ENCODE measurements around the gene PCDHA2.
"Not testable (repeated sequence)": the region's sequence is repeated elsewhere in the genome, so short reads cannot be mapped to it uniquely, and the experiment has no call there.

The PCDHA2 gene

DNA sequence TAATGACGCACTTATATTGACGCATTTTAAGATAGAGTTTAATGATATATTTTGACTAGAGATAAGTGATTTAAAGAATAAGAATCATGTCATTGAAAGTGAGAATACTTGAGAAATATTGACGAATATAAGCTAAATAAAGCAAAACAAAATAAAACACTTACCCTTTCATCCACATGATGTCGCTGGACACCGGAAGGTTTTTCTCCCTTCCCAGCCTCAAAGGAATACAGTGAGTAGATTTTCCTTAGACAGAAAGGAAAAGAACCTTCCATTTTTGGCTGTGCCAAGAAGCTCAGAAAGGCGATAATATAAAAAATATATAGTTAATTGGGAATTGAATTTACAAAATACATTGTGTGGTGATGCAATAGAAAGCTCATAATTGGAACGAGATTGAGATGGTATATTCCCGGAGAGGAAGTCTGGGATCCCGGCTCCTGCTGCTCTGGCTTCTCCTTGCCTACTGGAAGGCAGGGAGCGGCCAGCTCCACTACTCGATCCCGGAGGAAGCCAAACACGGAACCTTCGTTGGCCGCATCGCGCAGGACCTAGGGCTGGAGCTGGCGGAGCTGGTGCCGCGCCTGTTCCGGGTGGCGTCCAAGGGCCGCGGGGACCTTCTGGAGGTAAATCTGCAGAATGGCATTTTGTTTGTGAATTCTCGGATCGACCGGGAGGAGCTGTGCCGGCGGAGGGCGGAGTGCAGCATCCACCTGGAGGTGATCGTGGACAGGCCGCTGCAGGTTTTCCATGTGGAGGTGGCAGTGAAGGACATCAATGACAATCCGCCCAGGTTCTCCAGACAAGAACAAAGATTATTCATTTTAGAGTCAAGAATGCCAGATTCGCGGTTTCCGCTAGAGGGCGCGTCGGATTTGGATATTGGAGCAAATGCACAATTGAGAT lies 27.0 kb downstream of the PCDHA2 start, which contains the start of gene PCDHA5:
Gene PCDHA5, plus strand, starts transcription at position 239 of the 906 bp plus-strand sequence.
- peak in 1 of 2 experiments; percentile 42 for DNase-seq

DNA sequence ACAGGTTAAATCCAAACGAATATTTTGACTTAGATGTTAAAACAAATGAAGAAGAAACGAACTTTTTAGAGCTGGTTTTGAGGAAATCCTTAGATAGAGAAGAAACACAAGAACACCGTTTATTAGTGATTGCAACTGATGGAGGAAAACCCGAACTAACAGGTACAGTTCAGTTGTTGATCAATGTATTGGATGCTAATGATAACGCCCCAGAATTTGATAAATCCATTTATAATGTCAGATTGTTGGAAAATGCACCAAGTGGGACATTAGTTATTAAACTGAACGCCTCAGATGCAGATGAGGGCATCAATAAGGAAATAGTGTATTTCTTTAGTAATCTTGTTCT lies 27.6 kb downstream of the PCDHA2 start:
- no peak for DNase-seq

DNA sequence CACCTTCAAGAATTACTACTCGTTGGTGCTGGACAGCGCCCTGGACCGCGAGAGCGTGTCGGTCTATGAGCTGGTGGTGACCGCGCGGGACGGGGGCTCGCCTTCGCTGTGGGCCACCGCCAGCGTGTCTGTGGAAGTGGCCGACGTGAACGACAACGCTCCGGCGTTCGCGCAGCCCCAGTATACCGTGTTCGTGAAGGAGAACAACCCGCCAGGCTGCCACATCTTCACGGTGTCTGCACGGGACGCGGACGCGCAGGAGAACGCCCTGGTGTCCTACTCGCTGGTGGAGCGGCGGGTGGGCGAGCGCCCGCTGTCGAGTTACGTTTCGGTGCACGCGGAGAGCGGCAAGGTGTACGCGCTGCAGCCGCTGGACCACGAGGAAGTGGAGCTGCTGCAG lies 28.3 kb downstream of the PCDHA2 start:
- DNase-seq: not testable (repeated sequence)

DNA sequence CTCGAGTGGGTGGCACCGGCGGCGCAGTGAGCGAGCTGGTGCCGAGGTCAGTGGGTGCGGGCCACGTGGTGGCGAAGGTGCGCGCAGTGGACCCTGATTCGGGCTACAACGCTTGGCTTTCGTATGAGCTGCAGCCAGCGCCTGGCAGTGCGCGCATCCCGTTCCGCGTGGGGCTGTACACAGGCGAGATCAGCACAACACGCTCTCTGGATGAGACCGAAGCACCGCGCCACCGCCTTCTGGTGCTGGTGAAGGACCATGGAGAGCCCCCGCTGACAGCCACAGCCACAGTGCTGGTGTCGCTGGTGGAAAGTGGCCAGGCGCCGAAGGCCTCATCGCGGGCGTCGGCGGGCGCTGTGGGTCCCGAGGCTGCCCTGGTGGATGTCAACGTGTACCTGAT lies 28.8 kb downstream of the PCDHA2 start:
- no peak for DNase-seq

DNA sequence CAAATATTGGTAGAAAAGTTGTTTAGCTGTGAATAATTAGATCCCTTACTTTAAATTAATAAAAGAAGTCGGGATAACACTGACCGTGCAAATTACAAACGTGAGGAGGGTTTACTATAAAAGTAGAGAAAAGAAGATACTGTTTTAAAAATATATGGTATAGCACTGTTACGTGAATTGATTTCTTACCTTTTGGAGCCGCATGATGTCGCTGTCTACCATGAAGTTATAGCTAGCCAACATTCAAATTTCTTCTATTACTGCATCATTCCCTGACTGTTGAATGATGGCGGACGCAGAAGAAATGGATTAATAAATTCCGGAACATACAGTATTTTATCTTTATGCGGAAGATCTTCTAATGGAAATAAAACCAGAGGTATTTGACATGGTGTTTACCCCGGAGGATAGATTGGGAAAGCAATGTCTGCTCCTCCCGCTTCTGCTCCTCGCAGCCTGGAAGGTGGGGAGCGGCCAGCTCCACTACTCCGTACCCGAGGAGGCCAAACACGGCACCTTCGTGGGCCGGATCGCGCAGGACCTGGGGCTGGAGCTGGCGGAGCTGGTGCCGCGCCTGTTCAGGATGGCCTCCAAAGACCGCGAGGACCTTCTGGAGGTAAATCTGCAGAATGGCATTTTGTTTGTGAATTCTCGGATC lies 33.2 kb downstream of the PCDHA2 start, which contains the start of gene PCDHA6:
Gene PCDHA6, plus strand, starts transcription at position 257 of the 658 bp plus-strand sequence. Its CDS starts 132 bp downstream, at position 389.
- DNase-seq: no peak

DNA sequence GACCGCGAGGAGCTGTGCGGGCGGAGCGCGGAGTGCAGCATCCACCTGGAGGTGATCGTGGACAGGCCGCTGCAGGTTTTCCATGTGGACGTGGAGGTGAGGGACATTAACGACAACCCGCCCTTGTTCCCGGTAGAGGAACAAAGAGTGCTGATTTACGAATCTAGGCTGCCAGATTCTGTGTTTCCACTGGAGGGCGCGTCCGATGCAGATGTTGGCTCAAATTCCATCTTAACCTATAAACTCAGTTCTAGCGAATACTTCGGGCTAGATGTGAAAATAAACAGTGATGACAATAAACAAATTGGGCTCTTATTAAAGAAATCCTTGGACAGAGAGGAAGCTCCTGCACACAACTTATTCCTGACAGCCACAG lies 33.7 kb downstream of the PCDHA2 start:
- no peak for DNase-seq

DNA sequence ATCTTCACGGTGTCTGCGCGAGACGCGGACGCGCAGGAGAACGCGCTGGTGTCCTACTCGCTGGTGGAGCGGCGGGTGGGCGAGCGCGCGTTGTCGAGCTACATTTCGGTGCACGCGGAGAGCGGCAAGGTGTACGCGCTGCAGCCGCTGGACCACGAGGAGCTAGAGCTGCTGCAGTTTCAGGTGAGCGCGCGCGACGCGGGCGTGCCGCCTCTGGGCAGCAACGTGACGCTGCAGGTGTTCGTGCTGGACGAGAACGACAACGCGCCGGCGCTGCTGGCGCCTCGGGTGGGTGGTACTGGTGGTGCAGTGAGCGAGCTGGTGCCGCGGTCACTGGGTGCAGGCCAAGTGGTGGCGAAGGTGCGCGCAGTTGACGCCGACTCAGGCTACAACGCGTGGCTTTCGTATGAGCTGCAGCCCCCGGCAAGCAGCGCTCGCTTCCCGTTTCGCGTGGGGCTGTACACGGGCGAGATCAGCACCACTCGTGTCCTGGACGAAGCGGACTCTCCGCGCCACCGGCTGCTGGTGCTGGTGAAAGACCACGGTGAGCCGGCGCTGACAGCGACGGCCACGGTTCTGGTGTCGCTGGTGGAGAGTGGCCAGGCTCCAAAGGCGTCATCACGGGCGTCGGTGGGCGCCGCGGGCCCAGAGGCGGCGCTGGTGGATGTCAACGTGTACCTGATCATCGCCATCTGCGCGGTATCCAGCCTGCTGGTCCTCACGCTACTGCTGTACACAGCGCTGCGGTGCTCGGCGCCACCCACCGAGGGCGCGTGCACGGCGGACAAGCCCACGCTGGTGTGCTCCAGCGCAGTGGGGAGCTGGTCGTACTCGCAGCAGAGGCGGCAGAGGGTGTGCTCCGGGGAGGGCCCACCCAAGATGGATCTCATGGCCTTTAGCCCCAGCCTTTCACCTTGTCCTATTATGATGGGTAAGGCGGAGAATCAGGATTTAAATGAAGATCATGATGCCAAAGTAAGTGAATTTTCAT lies 35.2 kb downstream of the PCDHA2 start:
- DNase-seq: not testable (repeated sequence)

DNA sequence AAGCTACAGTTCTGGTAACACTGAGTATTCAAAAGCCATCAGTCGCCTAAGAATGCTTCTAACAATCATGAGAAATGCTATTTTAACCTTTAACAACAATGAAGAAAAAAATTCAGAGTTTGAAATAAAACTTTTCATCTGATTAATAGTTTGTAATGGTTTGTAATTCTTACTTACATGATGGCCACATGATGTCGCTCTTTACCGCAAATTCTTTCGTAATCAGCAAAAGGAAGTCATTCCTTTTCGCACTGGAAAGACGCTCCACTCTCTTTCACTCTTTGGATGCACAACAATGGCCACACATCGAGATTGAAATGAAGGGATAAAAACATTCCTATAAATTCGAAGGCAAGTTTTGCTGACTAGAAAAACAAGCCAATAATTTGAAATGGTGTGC lies 39.3 kb downstream of the PCDHA2 start, which contains the start of gene PCDHA7:
Gene PCDHA7, plus strand, starts transcription at position 277 of the 400 bp plus-strand sequence. Its CDS starts 115 bp downstream, at position 392.
- no peak for DNase-seq

DNA sequence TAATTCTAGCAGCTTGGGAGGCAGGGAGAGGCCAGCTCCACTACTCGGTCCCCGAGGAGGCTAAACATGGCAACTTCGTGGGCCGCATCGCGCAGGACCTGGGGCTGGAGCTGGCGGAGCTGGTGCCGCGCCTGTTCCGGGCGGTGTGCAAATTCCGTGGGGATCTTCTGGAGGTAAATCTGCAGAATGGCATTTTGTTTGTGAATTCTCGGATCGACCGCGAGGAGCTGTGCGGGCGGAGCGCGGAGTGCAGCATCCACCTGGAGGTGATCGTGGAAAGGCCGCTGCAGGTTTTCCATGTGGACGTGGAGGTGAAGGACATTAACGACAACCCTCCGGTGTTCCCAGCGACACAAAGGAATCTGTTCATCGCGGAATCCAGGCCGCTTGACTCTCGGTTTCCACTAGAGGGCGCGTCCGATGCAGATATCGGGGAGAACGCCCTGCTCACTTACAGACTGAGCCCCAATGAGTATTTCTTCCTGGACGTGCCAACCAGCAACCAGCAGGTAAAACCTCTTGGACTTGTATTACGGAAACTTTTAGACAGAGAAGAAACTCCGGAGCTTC lies 39.9 kb downstream of the PCDHA2 start:
- not testable (repeated sequence) for DNase-seq

DNA sequence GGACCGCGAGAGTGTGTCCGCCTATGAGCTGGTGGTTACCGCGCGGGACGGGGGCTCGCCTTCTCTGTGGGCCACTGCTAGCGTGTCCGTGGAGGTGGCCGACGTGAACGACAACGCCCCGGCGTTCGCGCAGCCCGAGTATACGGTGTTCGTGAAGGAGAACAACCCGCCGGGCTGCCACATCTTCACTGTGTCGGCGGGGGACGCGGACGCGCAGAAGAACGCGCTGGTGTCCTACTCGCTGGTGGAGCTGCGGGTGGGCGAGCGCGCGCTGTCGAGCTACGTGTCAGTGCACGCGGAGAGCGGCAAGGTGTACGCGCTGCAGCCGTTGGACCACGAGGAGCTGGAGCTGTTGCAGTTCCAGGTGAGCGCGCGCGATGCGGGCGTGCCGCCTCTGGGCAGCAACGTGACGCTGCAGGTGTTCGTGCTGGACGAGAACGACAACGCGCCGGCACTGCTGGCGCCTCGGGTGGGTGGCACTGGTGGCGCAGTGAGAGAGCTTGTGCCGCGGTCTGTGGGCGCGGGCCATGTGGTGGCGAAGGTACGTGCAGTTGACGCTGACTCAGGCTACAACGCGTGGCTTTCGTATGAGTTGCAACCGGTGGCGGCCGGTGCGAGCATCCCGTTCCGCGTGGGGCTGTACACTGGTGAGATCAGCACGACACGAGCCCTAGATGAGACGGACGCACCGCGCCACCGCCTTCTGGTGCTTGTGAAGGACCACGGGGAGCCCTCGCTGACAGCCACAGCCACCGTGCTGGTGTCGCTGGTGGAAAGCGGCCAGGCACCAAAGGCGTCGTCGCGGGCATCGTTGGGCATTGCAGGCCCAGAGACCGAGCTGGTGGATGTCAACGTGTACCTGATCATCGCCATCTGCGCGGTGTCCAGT lies 41.2 kb downstream of the PCDHA2 start:
- no peak for DNase-seq

DNA sequence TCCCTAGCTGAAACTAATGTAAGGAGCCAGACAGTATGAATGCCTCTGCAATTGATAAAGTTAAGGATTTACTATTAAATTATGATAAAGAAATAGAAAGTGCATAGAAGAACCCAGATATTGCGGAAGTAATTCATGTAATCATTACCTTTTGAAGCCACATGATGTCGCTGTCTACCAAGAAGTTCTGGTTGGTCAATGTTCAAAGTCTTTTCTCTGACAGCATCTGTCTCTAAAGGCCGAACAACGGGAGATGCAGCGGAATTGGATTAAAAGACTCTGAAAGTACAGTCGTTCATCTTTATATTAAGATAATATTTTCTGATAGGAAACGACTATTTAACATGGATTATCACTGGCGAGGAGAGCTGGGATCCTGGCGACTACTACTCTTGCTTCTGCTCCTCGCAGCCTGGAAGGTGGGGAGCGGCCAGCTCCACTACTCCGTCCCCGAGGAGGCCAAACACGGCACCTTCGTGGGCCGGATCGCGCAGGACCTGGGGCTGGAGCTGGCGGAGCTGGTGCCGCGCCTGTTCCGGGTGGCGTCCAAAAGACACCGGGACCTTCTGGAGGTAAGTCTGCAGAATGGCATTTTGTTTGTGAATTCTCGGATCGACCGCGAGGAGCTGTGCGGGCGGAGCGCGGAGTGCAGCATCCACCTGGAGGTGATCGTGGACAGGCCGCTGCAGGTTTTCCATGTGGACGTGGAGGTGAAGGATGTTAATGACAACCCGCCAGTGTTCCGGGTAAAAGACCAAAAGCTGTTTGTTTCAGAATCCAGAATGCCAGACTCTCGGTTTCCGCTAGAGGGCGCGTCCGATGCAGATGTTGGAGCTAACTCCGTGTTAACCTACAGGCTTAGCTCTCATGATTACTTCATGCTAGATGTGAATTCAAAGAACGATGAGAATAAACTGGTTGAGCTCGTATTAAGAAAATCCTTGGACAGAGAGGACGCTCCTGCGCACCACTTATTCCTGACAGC lies 46.6 kb downstream of the PCDHA2 start, which contains the start of gene PCDHA8:
Gene PCDHA8, plus strand, starts transcription at position 210 of the 985 bp plus-strand sequence. Its CDS starts 135 bp downstream, at position 345.
- peak in 1 of 2 experiments; percentile 27 for DNase-seq

DNA sequence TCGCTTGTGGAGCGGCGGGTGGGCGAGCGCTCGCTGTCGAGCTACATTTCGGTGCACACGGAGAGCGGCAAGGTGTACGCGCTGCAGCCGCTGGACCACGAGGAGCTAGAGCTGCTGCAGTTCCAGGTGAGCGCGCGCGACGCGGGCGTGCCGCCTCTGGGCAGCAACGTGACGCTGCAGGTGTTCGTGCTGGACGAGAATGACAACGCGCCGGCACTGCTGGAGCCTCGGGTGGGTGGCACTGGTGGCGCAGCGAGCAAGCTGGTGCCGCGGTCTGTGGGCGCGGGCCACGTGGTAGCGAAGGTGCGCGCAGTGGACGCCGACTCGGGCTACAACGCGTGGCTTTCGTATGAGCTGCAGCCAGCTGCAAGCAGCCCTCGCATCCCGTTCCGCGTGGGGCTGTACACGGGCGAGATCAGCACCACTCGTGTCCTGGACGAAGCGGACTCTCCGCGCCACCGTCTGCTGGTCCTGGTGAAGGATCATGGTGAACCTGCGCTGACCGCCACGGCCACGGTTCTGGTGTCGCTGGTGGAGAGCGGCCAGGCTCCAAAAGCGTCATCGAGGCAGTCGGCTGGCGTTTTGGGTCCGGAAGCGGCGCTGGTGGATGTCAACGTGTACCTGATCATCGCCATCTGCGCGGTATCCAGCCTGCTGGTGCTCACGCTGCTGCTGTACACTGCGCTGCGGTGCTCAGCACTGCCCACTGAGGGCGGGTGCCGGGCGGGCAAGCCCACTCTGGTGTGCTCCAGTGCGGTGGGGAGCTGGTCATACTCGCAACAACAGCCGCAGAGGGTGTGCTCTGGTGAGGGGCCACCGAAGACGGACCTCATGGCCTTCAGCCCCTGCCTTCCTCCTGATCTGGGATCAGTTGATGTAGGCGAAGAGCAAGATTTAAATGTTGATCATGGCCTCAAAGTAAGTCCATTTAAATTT lies 48.4 kb downstream of the PCDHA2 start:
- no peak for DNase-seq
